ENCODE measurements around the gene ZBTB20.

Gene ZBTB20

DNA sequence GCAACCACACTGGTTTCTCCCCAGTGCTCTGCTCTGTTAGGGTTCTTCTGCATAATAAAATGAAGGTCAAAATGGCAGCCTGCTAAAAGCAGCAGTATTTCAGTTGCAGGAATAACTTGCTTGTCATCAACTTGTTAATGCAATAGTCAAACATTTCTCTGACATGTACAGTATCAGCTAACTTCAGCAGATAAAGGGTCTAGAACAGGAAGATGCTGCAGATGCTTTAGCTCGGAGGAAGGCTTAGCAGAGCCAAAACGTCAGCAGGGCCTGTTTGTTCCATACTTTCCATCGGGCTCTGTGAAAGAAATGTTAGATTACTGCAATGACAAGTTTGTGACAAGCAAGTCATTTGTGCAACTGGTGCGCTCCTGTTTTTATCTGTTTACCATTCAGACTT lies 561.4 kb downstream of the ZBTB20 start:
- TF ChIP-seq, protein P1, sequence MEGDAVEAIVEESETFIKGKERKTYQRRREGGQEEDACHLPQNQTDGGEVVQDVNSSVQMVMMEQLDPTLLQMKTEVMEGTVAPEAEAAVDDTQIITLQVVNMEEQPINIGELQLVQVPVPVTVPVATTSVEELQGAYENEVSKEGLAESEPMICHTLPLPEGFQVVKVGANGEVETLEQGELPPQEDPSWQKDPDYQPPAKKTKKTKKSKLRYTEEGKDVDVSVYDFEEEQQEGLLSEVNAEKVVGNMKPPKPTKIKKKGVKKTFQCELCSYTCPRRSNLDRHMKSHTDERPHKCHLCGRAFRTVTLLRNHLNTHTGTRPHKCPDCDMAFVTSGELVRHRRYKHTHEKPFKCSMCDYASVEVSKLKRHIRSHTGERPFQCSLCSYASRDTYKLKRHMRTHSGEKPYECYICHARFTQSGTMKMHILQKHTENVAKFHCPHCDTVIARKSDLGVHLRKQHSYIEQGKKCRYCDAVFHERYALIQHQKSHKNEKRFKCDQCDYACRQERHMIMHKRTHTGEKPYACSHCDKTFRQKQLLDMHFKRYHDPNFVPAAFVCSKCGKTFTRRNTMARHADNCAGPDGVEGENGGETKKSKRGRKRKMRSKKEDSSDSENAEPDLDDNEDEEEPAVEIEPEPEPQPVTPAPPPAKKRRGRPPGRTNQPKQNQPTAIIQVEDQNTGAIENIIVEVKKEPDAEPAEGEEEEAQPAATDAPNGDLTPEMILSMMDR (IDR thresholded peaks at IDR 0.05; ENCODE audit: extremely low read depth, insufficient read depth, missing control alignments): no peak
- DNase-seq (ENCODE audit: low spot score): no peak
- in situ Hi-C loops (cut with MboI; ENCODE audit: low pct_unique_long_range_greater_than_20kb, low sequenced_read_pairs, unreplicated experiment): no loop called here

DNA sequence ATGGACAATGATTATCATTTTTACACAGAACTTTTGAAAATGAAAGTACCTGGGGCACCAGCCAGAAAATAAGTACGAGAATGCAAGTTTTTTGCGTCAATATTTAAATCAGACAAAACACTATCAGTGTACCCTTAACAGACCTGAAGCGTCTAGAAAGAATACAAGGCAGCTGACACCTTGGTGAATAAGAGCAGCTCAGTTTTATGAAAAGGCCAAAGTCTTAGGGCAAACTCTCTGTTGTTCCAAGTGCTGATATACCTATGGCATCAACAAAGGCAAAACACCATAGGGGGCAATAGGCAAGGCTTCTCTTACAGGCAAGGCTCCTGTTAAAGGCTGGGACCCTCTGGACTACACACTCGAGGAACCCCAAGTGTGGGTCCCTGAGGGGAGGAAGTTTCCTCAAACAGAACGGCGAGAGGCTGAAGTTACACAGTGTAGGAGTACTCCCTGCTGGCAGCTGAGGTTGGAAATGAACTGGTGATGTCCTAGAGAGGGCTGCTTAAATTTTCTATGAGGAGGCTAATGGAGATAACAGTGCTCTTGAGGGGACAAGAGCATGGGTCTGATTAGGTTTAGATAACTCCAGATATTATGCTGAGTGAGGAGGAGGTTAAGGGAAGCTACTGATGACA lies 562.2 kb downstream of the ZBTB20 start:
- DNase-seq (ENCODE audit: low spot score): no peak
- in situ Hi-C loops (cut with MboI; ENCODE audit: low pct_unique_long_range_greater_than_20kb, low sequenced_read_pairs, unreplicated experiment): no loop called here
- TF ChIP-seq, protein P1 (IDR thresholded peaks at IDR 0.05; ENCODE audit: extremely low read depth, insufficient read depth, missing control alignments): no peak

DNA sequence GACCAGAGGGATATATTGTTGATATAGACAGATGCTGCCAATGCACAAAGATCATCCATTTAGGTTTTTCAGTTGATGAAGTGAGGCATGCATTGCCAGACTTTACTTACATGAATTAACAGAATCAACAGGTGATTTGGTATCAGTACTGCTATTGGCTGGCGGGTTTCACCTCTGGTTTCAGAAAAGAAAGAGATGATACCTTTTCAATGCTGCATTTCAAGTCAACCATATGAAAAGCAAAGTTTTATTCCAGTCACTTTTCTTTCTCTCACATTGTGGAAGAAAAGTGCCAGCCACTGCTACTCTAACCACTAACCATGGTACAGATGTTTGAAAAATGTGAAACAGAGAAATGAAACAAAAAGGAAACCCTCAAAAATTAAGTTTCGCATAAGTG lies 564.2 kb downstream of the ZBTB20 start:
- TF ChIP-seq, protein P1 (IDR thresholded peaks at IDR 0.05; ENCODE audit: extremely low read depth, insufficient read depth, missing control alignments): no peak
- peak; percentile 12 for DNase-seq (ENCODE audit: low spot score)
- in situ Hi-C loops (cut with MboI; ENCODE audit: low pct_unique_long_range_greater_than_20kb, low sequenced_read_pairs, unreplicated experiment): no loop called here

DNA sequence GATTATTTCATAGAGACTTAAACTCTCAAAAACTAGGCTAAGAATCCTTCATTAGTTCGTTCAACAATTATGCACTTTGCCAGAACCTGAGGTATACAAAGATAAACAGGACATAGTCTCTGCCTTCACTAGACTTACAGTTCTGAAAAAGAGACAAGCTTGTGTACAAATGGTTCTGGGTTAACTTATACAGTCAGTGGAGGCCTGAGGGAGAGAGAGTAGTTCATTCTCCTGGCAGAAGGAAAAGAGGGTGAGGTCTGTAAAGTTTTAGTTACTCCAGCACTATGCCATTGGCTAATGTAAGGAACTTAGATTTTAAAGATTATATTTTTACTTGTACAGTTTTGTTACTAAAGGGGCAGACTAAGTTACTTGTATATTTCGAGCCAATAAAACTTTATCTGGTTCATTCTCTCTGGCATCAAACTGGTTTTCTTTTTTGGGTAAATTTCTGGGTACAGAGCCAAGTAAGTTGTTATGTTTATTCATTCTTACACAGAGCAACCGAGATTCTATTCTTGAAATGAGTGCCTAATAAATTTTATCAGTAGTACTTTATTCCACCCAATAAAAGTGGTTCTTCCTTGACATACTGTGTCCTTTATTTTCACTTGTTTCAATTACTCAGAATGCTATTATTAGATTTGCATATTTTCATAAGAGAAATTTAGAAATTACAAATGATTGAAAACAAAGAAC lies 574.6 kb downstream of the ZBTB20 start:
- DNase-seq (ENCODE audit: low spot score): no peak
- in situ Hi-C loops (cut with MboI; ENCODE audit: low pct_unique_long_range_greater_than_20kb, low sequenced_read_pairs, unreplicated experiment): no loop called here
- TF ChIP-seq, protein P1 (IDR thresholded peaks at IDR 0.05; ENCODE audit: extremely low read depth, insufficient read depth, missing control alignments): no peak

DNA sequence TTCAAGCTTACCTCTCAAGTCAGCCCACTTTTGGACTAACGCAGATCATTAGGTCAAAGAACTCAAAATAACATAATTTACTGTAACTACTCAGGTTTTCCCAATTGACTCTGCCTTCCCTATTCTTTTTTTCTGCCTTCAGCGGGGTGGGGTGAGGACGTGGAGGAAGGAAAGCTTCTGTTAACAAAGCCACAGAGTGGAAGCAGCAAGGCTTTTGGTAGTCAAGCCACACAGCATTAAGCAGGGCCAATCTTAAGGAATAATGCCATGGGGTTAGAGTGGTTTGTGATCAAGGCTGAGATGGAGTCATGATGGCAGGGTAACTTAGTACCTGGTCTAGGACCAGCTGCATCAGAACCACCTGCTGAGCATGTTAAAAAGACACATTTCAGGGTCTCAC lies 575.7 kb downstream of the ZBTB20 start:
- TF ChIP-seq, protein P1 (IDR thresholded peaks at IDR 0.05; ENCODE audit: extremely low read depth, insufficient read depth, missing control alignments): no peak
- in situ Hi-C loops (cut with MboI; ENCODE audit: low pct_unique_long_range_greater_than_20kb, low sequenced_read_pairs, unreplicated experiment): no loop called here

DNA sequence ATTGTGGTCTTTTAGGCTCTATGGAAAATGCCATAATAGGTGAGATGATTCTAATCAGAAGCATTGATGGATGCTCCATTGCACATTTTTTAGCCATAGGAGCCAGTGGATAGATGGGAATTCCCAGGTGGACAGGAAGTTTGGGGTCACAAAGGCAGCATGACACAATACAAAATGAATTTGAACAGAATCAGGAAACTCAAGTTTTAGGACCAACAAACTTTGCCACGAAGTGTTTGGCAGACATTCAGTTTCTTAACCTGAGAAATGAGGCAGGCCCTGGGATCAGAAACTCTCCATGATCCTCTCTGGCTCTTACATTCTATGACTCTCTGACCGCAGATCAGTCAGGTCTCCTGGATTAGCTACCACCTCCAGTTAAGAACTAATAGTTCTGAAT lies 577.9 kb downstream of the ZBTB20 start:
- TF ChIP-seq, protein P1 (IDR thresholded peaks at IDR 0.05; ENCODE audit: extremely low read depth, insufficient read depth, missing control alignments): no peak
- in situ Hi-C loops (cut with MboI; ENCODE audit: low pct_unique_long_range_greater_than_20kb, low sequenced_read_pairs, unreplicated experiment): no loop called here
- no peak for DNase-seq (ENCODE audit: low spot score)

More for the DNA sequence above, 575.7 kb downstream of the ZBTB20 start:
- no peak for DNase-seq (ENCODE audit: low spot score)
